ENCODE data around the gene CSNK1A1L. TPM values are rescaled to one million over a fixed set of nuclear protein-coding genes. Genes with fewer than 3 reads are reported as not detected.

CSNK1A1L gene
- total and polyA plus RNA-seq, 10 of the 15 experiments (the other 5 are each of a cell fraction or from before 2014, with no cell fraction given): not detected

DNA sequence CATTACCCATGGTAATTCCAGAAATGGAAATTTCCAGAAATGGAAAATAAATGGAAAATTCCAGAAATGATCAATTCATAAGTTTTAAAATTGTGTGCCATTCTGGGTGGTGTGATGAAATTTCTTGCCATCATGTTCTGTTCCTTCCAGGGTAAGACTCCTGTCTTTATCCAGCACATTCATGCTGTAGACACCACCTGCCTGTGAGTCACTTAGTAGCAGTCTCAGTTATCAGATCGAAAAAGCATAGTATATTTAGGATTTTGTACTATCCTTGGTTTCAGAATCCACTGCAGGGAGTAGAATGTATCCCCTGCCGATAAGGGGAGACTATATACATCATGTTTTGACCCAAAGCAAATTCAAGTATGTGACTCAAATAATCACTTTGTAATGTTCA, 26.7 kb upstream of the CSNK1A1L start (continued):
- no peak for TF ChIP-seq NFIC (IDR thresholded peaks at IDR 0.05; ENCODE audit: low read depth, low read length)
- no peak for TF ChIP-seq WRNIP1 (IDR thresholded peaks at IDR 0.05; ENCODE audit: borderline replicate concordance, low read depth, low read length)
- TF ChIP-seq CHD2 (IDR thresholded peaks at IDR 0.05; ENCODE audit: borderline replicate concordance, low read depth, low read length): no peak

DNA sequence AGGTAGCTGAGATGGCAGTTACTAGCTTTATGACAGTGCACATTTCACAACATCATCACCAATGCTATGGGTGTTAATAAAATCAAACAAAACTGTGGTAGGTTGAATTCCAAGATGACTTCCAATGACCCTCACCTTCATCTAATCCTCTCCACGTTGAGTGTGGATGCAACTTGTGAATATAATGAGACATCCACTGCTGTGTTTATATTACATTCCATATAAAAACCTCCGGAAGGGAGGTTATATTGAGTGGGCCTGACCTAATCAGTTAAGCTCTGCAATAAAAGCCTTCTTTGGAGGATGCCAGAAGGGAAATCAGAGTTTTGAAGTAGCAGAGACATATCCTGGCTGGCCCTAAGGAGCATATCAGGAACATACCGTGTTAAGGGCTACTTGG, 25.6 kb upstream of the CSNK1A1L start:
- DNase-seq (ENCODE audit: low read depth, low spot score): no peak
- ChIA-PET POLR2A (no interaction called here), SMC1A (ENCODE audit: uncharacterized antibody, unreplicated experiment) (interaction anchor here (0.7 to 0.9 kb wide), 2 partner anchors 14 to 15 kb away, joined by 3 read pairs; no protein-coding TSS in a partner anchor), RAD21 (ENCODE audit: unreplicated experiment) (no interaction called here), CTCF (interaction anchor here (0.8 kb wide), 1 partner anchor 20 kb away, joined by 3 read pairs; no protein-coding TSS in a partner anchor)
- no peak for ATAC-seq
- in situ Hi-C loops (cut with MboI): no loop called here
- TF ChIP-seq, protein P1, sequence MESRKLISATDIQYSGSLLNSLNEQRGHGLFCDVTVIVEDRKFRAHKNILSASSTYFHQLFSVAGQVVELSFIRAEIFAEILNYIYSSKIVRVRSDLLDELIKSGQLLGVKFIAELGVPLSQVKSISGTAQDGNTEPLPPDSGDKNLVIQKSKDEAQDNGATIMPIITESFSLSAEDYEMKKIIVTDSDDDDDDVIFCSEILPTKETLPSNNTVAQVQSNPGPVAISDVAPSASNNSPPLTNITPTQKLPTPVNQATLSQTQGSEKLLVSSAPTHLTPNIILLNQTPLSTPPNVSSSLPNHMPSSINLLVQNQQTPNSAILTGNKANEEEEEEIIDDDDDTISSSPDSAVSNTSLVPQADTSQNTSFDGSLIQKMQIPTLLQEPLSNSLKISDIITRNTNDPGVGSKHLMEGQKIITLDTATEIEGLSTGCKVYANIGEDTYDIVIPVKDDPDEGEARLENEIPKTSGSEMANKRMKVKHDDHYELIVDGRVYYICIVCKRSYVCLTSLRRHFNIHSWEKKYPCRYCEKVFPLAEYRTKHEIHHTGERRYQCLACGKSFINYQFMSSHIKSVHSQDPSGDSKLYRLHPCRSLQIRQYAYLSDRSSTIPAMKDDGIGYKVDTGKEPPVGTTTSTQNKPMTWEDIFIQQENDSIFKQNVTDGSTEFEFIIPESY (IDR thresholded peaks at IDR 0.05): no peak
- TF ChIP-seq RELA (IDR thresholded peaks at IDR 0.05; ENCODE audit: borderline replicate concordance, partially characterized antibody): no peak
- no peak for TF ChIP-seq CHD1 (IDR thresholded peaks at IDR 0.05; ENCODE audit: low read depth, low read length)
- no peak for TF ChIP-seq IKZF1 (conservative IDR thresholded peaks at IDR 0.05)
- TF ChIP-seq, protein P2, sequence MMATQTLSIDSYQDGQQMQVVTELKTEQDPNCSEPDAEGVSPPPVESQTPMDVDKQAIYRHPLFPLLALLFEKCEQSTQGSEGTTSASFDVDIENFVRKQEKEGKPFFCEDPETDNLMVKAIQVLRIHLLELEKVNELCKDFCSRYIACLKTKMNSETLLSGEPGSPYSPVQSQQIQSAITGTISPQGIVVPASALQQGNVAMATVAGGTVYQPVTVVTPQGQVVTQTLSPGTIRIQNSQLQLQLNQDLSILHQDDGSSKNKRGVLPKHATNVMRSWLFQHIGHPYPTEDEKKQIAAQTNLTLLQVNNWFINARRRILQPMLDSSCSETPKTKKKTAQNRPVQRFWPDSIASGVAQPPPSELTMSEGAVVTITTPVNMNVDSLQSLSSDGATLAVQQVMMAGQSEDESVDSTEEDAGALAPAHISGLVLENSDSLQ (IDR thresholded peaks at IDR 0.05): no peak
- TF ChIP-seq SUPT20H (IDR thresholded peaks at IDR 0.05; ENCODE audit: borderline replicate concordance, control insufficient read depth, low read depth, low read length): no peak
- no peak for TF ChIP-seq CREM (IDR thresholded peaks at IDR 0.05; ENCODE audit: low read depth)
- no peak for TF ChIP-seq SIN3A (IDR thresholded peaks at IDR 0.05; ENCODE audit: low read depth, low read length)
- TF ChIP-seq FOXK2 (IDR thresholded peaks at IDR 0.05): no peak
- TF ChIP-seq MEF2A (IDR thresholded peaks at IDR 0.05; ENCODE audit: insufficient read depth, low read depth, low read length): no peak
- TF ChIP-seq CHD4 (IDR thresholded peaks at IDR 0.05): no peak
- TF ChIP-seq RB1 (IDR thresholded peaks at IDR 0.05; ENCODE audit: borderline replicate concordance): no peak
- no peak for TF ChIP-seq BACH1 (IDR thresholded peaks at IDR 0.05; ENCODE audit: borderline replicate concordance)
- TF ChIP-seq DPF2 (IDR thresholded peaks at IDR 0.05): no peak
- TF ChIP-seq ZSCAN29 (IDR thresholded peaks at IDR 0.05): no peak
- TF ChIP-seq, protein P3, sequence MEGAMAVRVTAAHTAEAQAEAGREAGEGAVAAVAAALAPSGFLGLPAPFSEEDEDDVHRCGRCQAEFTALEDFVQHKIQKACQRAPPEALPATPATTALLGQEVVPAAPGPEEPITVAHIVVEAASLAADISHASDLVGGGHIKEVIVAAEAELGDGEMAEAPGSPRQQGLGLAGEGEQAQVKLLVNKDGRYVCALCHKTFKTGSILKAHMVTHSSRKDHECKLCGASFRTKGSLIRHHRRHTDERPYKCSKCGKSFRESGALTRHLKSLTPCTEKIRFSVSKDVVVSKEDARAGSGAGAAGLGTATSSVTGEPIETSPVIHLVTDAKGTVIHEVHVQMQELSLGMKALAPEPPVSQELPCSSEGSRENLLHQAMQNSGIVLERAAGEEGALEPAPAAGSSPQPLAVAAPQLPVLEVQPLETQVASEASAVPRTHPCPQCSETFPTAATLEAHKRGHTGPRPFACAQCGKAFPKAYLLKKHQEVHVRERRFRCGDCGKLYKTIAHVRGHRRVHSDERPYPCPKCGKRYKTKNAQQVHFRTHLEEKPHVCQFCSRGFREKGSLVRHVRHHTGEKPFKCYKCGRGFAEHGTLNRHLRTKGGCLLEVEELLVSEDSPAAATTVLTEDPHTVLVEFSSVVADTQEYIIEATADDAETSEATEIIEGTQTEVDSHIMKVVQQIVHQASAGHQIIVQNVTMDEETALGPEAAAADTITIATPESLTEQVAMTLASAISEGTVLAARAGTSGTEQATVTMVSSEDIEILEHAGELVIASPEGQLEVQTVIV (IDR thresholded peaks at IDR 0.05; ENCODE audit: borderline replicate concordance, partially characterized antibody): no peak
- TF ChIP-seq MYB (IDR thresholded peaks at IDR 0.05; ENCODE audit: borderline replicate concordance, low read depth, low read length): no peak
- TF ChIP-seq MTA2 (IDR thresholded peaks at IDR 0.05; ENCODE audit: low read depth): no peak
- BruUV-seq (replicated peaks): no TSS peak
- Histone ChIP-seq H3K4me1 (ENCODE audit: control insufficient read depth, insufficient read depth, low read length) (no peaks in the 10 kb centered on the region), H3K79me2 (ENCODE audit: control insufficient read depth, insufficient read depth, low read length) (no peaks in the 10 kb centered on the region), H3K4me2 (ENCODE audit: control insufficient read depth, insufficient read depth) (no peak overlapping the region), H3K36me3 (ENCODE audit: control insufficient read depth in 2 of 2, insufficient read depth in 2 of 2, low read length in 1 of 2) (no peaks in the 10 kb centered on the region), H3K9me3 (replicated peaks; ENCODE audit: control insufficient read depth, insufficient read depth, low read length) (no peaks in the 10 kb centered on the region), H3K27ac (ENCODE audit: control insufficient read depth, insufficient read depth) (no peak overlapping the region), H3K9ac (ENCODE audit: control insufficient read depth, insufficient read depth, low read length) (no peak overlapping the region), H3K4me3 (no peak overlapping the region), H2AFZ (ENCODE audit: control insufficient read depth, low read depth, low read length) (no peak overlapping the region), H3K27me3 (replicated peaks in 1 of 2; ENCODE audit: control insufficient read depth in 2 of 2, insufficient read depth in 2 of 2, low read length in 1 of 2) (no peaks in the 10 kb centered on the region), H4K20me1 (ENCODE audit: control insufficient read depth, insufficient read depth) (no peaks in the 10 kb centered on the region)
- intact Hi-C loops (cut with micrococcal nuclease; ENCODE audit: unreplicated experiment): no loop called here
- WGBS (ENCODE audit: insufficient coverage, insufficient replicate concordance, low lambda C conversion rate, missing lambda C conversion rate): 11% methylated on average over 3 of the region's 3 CpGs
- FAIRE-seq: no peak
